Choroid plexus epithelial cell (primary cell): ENCODE data around the gene NXPE4.

ENCODE experiments used
- DNase-seq: peaks from one replicate; pipeline ENCODE4 v3.0.0-alpha.2; 2010; ENCODE audit warnings: low read depth
- H3K4me3 ChIP-seq: 2 replicates; pipeline ENCODE4 v1.5.1; 2011; ENCODE audit warnings: low read depth, mild to moderate bottlenecking, control low read depth, low read length, moderate library complexity
- CTCF ChIP-seq: conservative IDR thresholded peaks from 2 replicates; pipeline ENCODE4 v1.5.1; 2011; ENCODE audit warnings: low read depth, mild to moderate bottlenecking, control low read depth, inconsistent platforms, low read length, moderate library complexity

The NXPE4 gene

GRCh38 chr11:114598461-114598860 lies 2.9 kb upstream of the NXPE4 start:
- TF ChIP-seq CTCF: no peak
- no peak for DNase-seq
- H3K4me3 ChIP-seq: no peak overlapping the region

GRCh38 chr11:114596175-114596919 lies 761 bp upstream of the NXPE4 start:
- H3K4me3 ChIP-seq: no peak overlapping the region
- no peak for TF ChIP-seq CTCF
- no peak for DNase-seq

- H3K4me3 ChIP-seq: no peak overlapping the region
- TF ChIP-seq CTCF: no peak
- no peak for DNase-seq
Measured at GRCh38 chr11:114594703-114595102, 883 bp downstream of the NXPE4 start.

- H3K4me3 ChIP-seq: no peak overlapping the region
- no peak for TF ChIP-seq CTCF
- no peak for DNase-seq
Measured at GRCh38 chr11:114587398-114587953, 8.1 kb downstream of the NXPE4 start.

- H3K4me3 ChIP-seq: no peak overlapping the region
- TF ChIP-seq CTCF: peak; percentile 33
- peak; percentile 7 for DNase-seq
Measured at GRCh38 chr11:114586797-114587196, 8.8 kb downstream of the NXPE4 start.

- no peak overlapping the region for H3K4me3 ChIP-seq
- no peak for DNase-seq
- no peak for TF ChIP-seq CTCF
Measured at GRCh38 chr11:114571712-114572111, 23.9 kb downstream of the NXPE4 start.

GRCh38 chr11:114569801-114570200 lies 25.8 kb downstream of the NXPE4 start:
- DNase-seq: no peak

More at GRCh38 chr11:114569801-114570200, 25.8 kb downstream of the NXPE4 start:
- H3K4me3 ChIP-seq: no peak overlapping the region
- no peak for TF ChIP-seq CTCF
